OCI-LY7 (cell line): Measurements from ENCODE around the gene CLSTN1. TPM values are rescaled to one million over a fixed set of nuclear protein-coding genes. Genes with fewer than 3 reads are reported as not detected.

Experiments used
- BruUV-seq: library from RNA; stranded (reverse); fragments of 400-500 nt; replicated peaks from 2 replicates; lab custom pipeline; 2021; lab: Mats Ljungman, UMichigan
- CTCF ChIA-PET: fragments of 300-600 bp; sonication (Branson Sonifier 250); formaldehyde crosslinking; loops from one replicate; lab custom pipeline; 2022; ENCODE audit warnings: antibody characterized with exemption; ENCODE audit not compliant: unreplicated experiment; lab: Charles Lee
- POLR2A ChIA-PET: fragments of 300-600 bp; sonication (Branson Sonifier 250); formaldehyde crosslinking; loops from one replicate; lab custom pipeline; 2022; ENCODE audit warnings: antibody characterized with exemption; lab: Charles Lee
- DNase-seq: peaks from one replicate; pipeline ENCODE4 v3.0.0-alpha.2; 2015; ENCODE audit warnings: low spot score
- H2AFZ ChIP-seq: fragments of 200-600 bp; sonication (generic), shearing (Covaris generic); 2 replicates; pipeline ENCODE4 v1.6.1; 2014; ENCODE audit warnings: mild to moderate bottlenecking, antibody characterized with exemption, low read length, moderate library complexity
- H3K27ac ChIP-seq: fragments of 200-600 bp; sonication (generic); 2 replicates; pipeline ENCODE4 v1.5.1; 2014; ENCODE audit warnings: mixed run types, low read depth, mild to moderate bottlenecking, moderate library complexity, low read length, inconsistent platforms; ENCODE audit not compliant: poor library complexity, severe bottlenecking
- H3K36me3 ChIP-seq: fragments of 200-600 bp; sonication (generic); 2 replicates; pipeline ENCODE4 v1.6.1; 2014; ENCODE audit warnings: mild to moderate bottlenecking, antibody characterized with exemption, low read length, moderate library complexity, mixed read lengths; ENCODE audit not compliant: insufficient read depth
- H3K4me1 ChIP-seq: fragments of 200-600 bp; sonication (generic); 2 replicates; pipeline ENCODE4 v1.5.1; 2014; ENCODE audit warnings: mild to moderate bottlenecking, low read length; ENCODE audit not compliant: insufficient read depth, poor library complexity, severe bottlenecking
- H3K4me2 ChIP-seq: fragments of 200-600 bp; sonication (generic); 2 replicates; pipeline ENCODE4 v1.6.1; 2014; ENCODE audit warnings: mild to moderate bottlenecking, low read length
- H3K4me3 ChIP-seq: fragments of 200-600 bp; sonication (generic); 2 replicates; pipeline ENCODE4 v1.5.1; 2014; ENCODE audit warnings: mild to moderate bottlenecking, low read depth, low read length; ENCODE audit not compliant: poor library complexity, severe bottlenecking
- H3K79me2 ChIP-seq: fragments of 200-600 bp; sonication (generic); 2 replicates; pipeline ENCODE4 v1.6.1; 2016; ENCODE audit warnings: low read depth, mild to moderate bottlenecking, low read length, moderate library complexity, mixed read lengths; ENCODE audit not compliant: insufficient read depth
- H3K9me2 ChIP-seq: fragments of 200-600 bp; sonication (generic); 2 replicates; pipeline ENCODE4 v1.6.1; 2016; ENCODE audit warnings: mild to moderate bottlenecking, low read length, mixed read lengths; ENCODE audit not compliant: insufficient read depth
- H3K9me3 ChIP-seq: fragments of 200-600 bp; sonication (generic); 2 replicates; pipeline ENCODE4 v1.6.1; 2014; ENCODE audit warnings: mild to moderate bottlenecking, mixed run types, low read length, mixed read lengths
- H4K20me1 ChIP-seq: fragments of 200-600 bp; sonication (generic); 2 replicates; pipeline ENCODE4 v1.6.1; 2014; ENCODE audit warnings: mild to moderate bottlenecking, antibody characterized with exemption, low read length, moderate library complexity, mixed read lengths; ENCODE audit not compliant: insufficient read depth
- CTCF ChIP-seq: fragments of 200-600 bp; sonication (generic); conservative IDR thresholded peaks from 2 replicates; pipeline ENCODE4 v1.5.1; 2014; ENCODE audit warnings: mild to moderate bottlenecking, antibody characterized with exemption, low read length, moderate library complexity, mixed read lengths
- EZH2phosphoT487 ChIP-seq: fragments of 200-600 bp; sonication (generic); IDR thresholded peaks from 2 replicates; pipeline ENCODE4 v1.6.1; 2018; ENCODE audit warnings: low read depth, borderline replicate concordance, mild to moderate bottlenecking, mixed run types, antibody characterized with exemption, low read length, moderate library complexity, mixed read lengths
- intact Hi-C: fragments of 100-400 bp; cut with micrococcal nuclease; formaldehyde crosslinking; loops from one replicate; pipeline ENCODE4 v1.10.0; 2022; ENCODE audit not compliant: unreplicated experiment
- total RNA-seq, 2 experiments: library from RNA; depleted of rRNA in 1 of 2; stranded (reverse); fragments of >200 nt in 1 of 2; shearing (Covaris generic) in 1 of 2; gene quantifications; 2 replicates each; pipeline ENCODE4 v1.2.3, GENCODE V29; 2014 to 2022

CLSTN1 gene
- total RNA-seq, 2 experiments from 2014 or later = 58.6 to 124 TPM

GRCh38 chr1:9746651-9747050 is 77.1 kb downstream of the CLSTN1 start:
- peaks cover 96% of the 10 kb centered on the region for H3K36me3 ChIP-seq
- intact Hi-C loops = no loop called here

DNA sequence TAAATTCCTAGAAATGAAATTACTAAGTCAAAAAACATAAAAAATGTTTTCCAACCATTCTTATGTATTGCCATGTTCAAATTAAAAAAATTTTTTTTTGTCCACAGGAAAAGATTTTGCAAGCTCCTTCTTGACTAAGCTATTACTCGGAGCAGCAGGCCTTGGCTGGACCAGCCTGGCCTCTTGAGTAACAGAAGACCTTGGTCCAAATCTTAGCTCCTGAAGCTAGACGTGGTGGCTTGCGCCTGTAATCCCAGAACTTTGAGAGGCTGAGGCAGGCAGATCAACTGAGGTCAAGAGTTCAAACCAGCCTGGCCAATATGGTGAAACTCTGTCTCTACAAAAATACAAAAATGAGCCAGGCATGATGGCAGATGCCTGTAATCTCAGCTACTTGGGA is 77.6 kb downstream of the CLSTN1 start:
- Histone ChIP-seq H4K20me1 (no peaks in the 10 kb centered on the region), H3K4me1 (no peaks in the 10 kb centered on the region), H3K4me3 (no peak overlapping the region), H3K79me2 (no peaks in the 10 kb centered on the region), H3K9me2 (no peaks in the 10 kb centered on the region), H3K4me2 (no peak overlapping the region), H3K27ac (no peak overlapping the region), H2AFZ (no peak overlapping the region), H3K36me3 (peaks cover 96% of the 10 kb centered on the region), H3K9me3 (no peaks in the 10 kb centered on the region)
- CTCF ChIA-PET = no interaction called here
- intact Hi-C loops = no loop called here
- POLR2A ChIA-PET = interaction anchor here (0.7 kb wide), 1 partner anchor 1368 kb away, joined by 8 read pairs; no protein-coding TSS in a partner anchor
- DNase-seq = no peak
- no TSS peak for BruUV-seq
- TF ChIP-seq CTCF (no peak), EZH2phosphoT487 (no peak)

More at GRCh38 chr1:9746651-9747050, 77.1 kb downstream of the CLSTN1 start:
- Histone ChIP-seq H3K4me1 (no peaks in the 10 kb centered on the region), H3K9me2 (no peaks in the 10 kb centered on the region), H3K4me2 (no peak overlapping the region), H3K9me3 (no peaks in the 10 kb centered on the region), H4K20me1 (no peaks in the 10 kb centered on the region), H3K79me2 (no peaks in the 10 kb centered on the region), H3K27ac (no peak overlapping the region), H2AFZ (no peak overlapping the region), H3K4me3 (no peak overlapping the region)
- DNase-seq = no peak
- no TSS peak for BruUV-seq
- CTCF ChIA-PET = no interaction called here
- POLR2A ChIA-PET = interaction anchor here (0.7 kb wide), 1 partner anchor 1368 kb away, joined by 8 read pairs; no protein-coding TSS in a partner anchor
- no peak for TF ChIP-seq CTCF
- no peak for TF ChIP-seq EZH2phosphoT487

GRCh38 chr1:9744106-9744799 is 79.5 kb downstream of the CLSTN1 start:
- CTCF ChIA-PET = interaction anchor here (0.7 kb wide), 1 partner anchor 1774 kb away, joined by 3 read pairs; no protein-coding TSS in a partner anchor
- Histone ChIP-seq H3K4me3 (no peak overlapping the region), H3K9me2 (no peaks in the 10 kb centered on the region), H3K4me2 (no peak overlapping the region), H4K20me1 (no peaks in the 10 kb centered on the region), H3K27ac (no peak overlapping the region), H3K9me3 (no peaks in the 10 kb centered on the region), H3K79me2 (no peaks in the 10 kb centered on the region), H3K36me3 (peaks cover 93% of the 10 kb centered on the region), H2AFZ (no peak overlapping the region), H3K4me1 (no peaks in the 10 kb centered on the region)
- intact Hi-C loops = no loop called here
- TF ChIP-seq CTCF (no peak), EZH2phosphoT487 (no peak)
- DNase-seq = no peak
- no TSS peak for BruUV-seq
- POLR2A ChIA-PET = interaction anchor here (0.6 kb wide), 1 partner anchor 365 kb away, joined by 4 read pairs; no protein-coding TSS in a partner anchor
